IMR-90 (cell line): ENCODE data around the gene PDCD2. TPM values are rescaled to one million over a fixed set of nuclear protein-coding genes. Genes with fewer than 3 reads are reported as not detected.
A peak's percentile ranks its signal among the peaks of the same experiment; 100 is the strongest.

Experiments used
- ATAC-seq: fragments of 200-7000 bp; cut with Tn5 transposase; 2 replicates; pipeline ENCODE4 v1.9.1; 2020; ENCODE audit warnings: low read depth, mild to moderate bottlenecking, moderate library complexity
- BruUV-seq: library from RNA; stranded (reverse); fragments of 400-500 nt; replicated peaks from 2 replicates; lab custom pipeline; 2021; lab: Mats Ljungman, UMichigan
- CTCF ChIA-PET: fragments of 300-600 bp; formaldehyde crosslinking; extraction: SDS; loops from one replicate; lab custom pipeline; 2021; ENCODE audit warnings: antibody characterized with exemption; lab: Yijun Ruan, JAX
- POLR2A ChIA-PET: fragments of 300-600 bp; sonication (Branson Sonifier 250); formaldehyde crosslinking; loops from one replicate; lab custom pipeline; 2022; ENCODE audit warnings: antibody characterized with exemption; ENCODE audit not compliant: unreplicated experiment; lab: Charles Lee
- DNase-seq: peaks from one replicate; pipeline ENCODE4 v3.0.0; 2013
- H2AFZ ChIP-seq: replicated peaks from 2 replicates; pipeline ENCODE3; 2013; ENCODE audit warnings: low read length, mild to moderate bottlenecking; ENCODE audit not compliant: poor library complexity
- H2AK5ac ChIP-seq: 2 replicates; pipeline ENCODE4 v1.6.1; 2013; ENCODE audit warnings: low read depth, low read length, inconsistent platforms
- H2AK9ac ChIP-seq: replicated peaks from 2 replicates; pipeline ENCODE3; 2013; ENCODE audit warnings: mild to moderate bottlenecking, low read depth, low read length, moderate library complexity; ENCODE audit not compliant: poor library complexity
- H2BK120ac ChIP-seq: 2 replicates; pipeline ENCODE4 v1.6.1; 2013; ENCODE audit warnings: low read depth, low read length, inconsistent platforms
- H2BK15ac ChIP-seq: 3 replicates; pipeline ENCODE4 v1.6.1; 2013; ENCODE audit warnings: low read depth, low read length, inconsistent platforms
- H2BK20ac ChIP-seq: 2 replicates; pipeline ENCODE4 v1.6.1; 2013; ENCODE audit warnings: low read depth, mild to moderate bottlenecking, inconsistent platforms, low read length, moderate library complexity
- H2BK5ac ChIP-seq: 2 replicates; pipeline ENCODE4 v1.6.1; 2013; ENCODE audit warnings: mild to moderate bottlenecking, low read depth, low read length, inconsistent platforms; ENCODE audit not compliant: poor library complexity, severe bottlenecking
- H3K14ac ChIP-seq: replicated peaks from 2 replicates; pipeline ENCODE4 v1.6.1; 2013; ENCODE audit warnings: low read depth, low read length, inconsistent platforms
- H3K18ac ChIP-seq: 2 replicates; pipeline ENCODE4 v1.6.1; 2013; ENCODE audit warnings: low read depth, low read length, control low read depth
- H3K23ac ChIP-seq: 2 replicates; pipeline ENCODE4 v1.6.1; 2013; ENCODE audit warnings: low read depth, low read length, inconsistent platforms
- H3K27ac ChIP-seq: 2 replicates; pipeline ENCODE4 v1.5.1; 2013; ENCODE audit warnings: mild to moderate bottlenecking, control low read depth, low read length; ENCODE audit not compliant: insufficient read depth
- H3K27me3 ChIP-seq: 2 replicates; pipeline ENCODE4 v1.6.1; 2013; ENCODE audit warnings: low read length; ENCODE audit not compliant: control insufficient read depth, insufficient read depth
- H3K36me3 ChIP-seq: 2 replicates; pipeline ENCODE4 v1.6.1; 2013; ENCODE audit warnings: low read length, mixed read lengths; ENCODE audit not compliant: control insufficient read depth, insufficient read depth
- H3K4ac ChIP-seq: 2 replicates; pipeline ENCODE4 v1.6.1; 2013; ENCODE audit warnings: low read depth, low read length, inconsistent platforms
- H3K4me1 ChIP-seq: 2 replicates; pipeline ENCODE4 v1.6.1; 2013; ENCODE audit warnings: low read length, mixed read lengths; ENCODE audit not compliant: control insufficient read depth, insufficient read depth
- H3K4me2 ChIP-seq: 2 replicates; pipeline ENCODE4 v1.6.1; 2013; ENCODE audit warnings: low read depth, mild to moderate bottlenecking, control low read depth, low read length, moderate library complexity
- H3K4me3 ChIP-seq: 2 replicates; pipeline ENCODE4 v1.5.1; 2013; ENCODE audit warnings: low read depth, mild to moderate bottlenecking, control low read depth, low read length, moderate library complexity; ENCODE audit not compliant: insufficient read depth
- H3K56ac ChIP-seq: 2 replicates; pipeline ENCODE4 v1.6.1; 2013; ENCODE audit warnings: low read length, inconsistent platforms; ENCODE audit not compliant: insufficient read depth; ENCODE audit errors: extremely low read depth
- H3K79me1 ChIP-seq, 2 experiments: 2 replicates each; pipeline ENCODE4 v1.6.1; 2013; ENCODE audit warnings: low read length in 2 of 2, inconsistent platforms in 1 of 2, low read depth in 1 of 2
- H3K9ac ChIP-seq: 2 replicates; pipeline ENCODE4 v1.6.1; 2013; ENCODE audit warnings: low read depth, low read length, control low read depth
- H3K9me1 ChIP-seq: 2 replicates; pipeline ENCODE4 v1.6.1; 2013; ENCODE audit warnings: low read length, inconsistent platforms; ENCODE audit not compliant: insufficient read depth
- H3K9me3 ChIP-seq: 2 replicates; pipeline ENCODE4 v1.6.1; 2013; ENCODE audit warnings: low read length; ENCODE audit not compliant: control insufficient read depth, insufficient read depth
- H4K20me1 ChIP-seq: 2 replicates; pipeline ENCODE4 v1.6.1; 2013; ENCODE audit warnings: low read length, inconsistent platforms; ENCODE audit not compliant: insufficient read depth
- H4K5ac ChIP-seq: 2 replicates; pipeline ENCODE4 v1.6.1; 2013; ENCODE audit warnings: mild to moderate bottlenecking, low read depth, low read length, control low read depth
- H4K8ac ChIP-seq, 2 experiments: 2 replicates each; pipeline ENCODE4 v1.6.1; 2013; ENCODE audit warnings: low read depth in 2 of 2, low read length in 2 of 2, control low read depth in 1 of 2, inconsistent platforms in 1 of 2
- H4K91ac ChIP-seq: 2 replicates; pipeline ENCODE4 v1.6.1; 2013; ENCODE audit warnings: low read depth, low read length, inconsistent platforms; ENCODE audit not compliant: insufficient read depth
- ELK1 ChIP-seq: fragments of 150-350 bp; IDR thresholded peaks from 2 replicates; pipeline ENCODE4 v1.6.1; 2016; ENCODE audit warnings: low read depth, mild to moderate bottlenecking, low read length, moderate library complexity, borderline replicate concordance
- WGBS, 2 experiments: methylation state at CpG; one replicate each; pipeline versions ENCODE4 v1.1.5 to v1.1.7; 2013; ENCODE audit warnings: missing lambda C conversion rate in 2 of 2; ENCODE audit not compliant: insufficient read length in 1 of 2; ENCODE audit errors: extremely low coverage in 2 of 2; 5-methylcytosine and 5-hydroxymethylcytosine counted together
- dilution Hi-C: fragments of 300-500 bp; cut with HindIII; formaldehyde crosslinking; loops from one replicate; pipeline ENCODE4 v1.14.3; 2018; ENCODE audit warnings: low sequenced_read_pairs; ENCODE audit not compliant: unreplicated experiment
- in situ Hi-C: fragments of 300-500 bp; cut with MboI; formaldehyde crosslinking; loops from 3 replicates; pipeline ENCODE4 v1.14.3; 2019; ENCODE audit warnings: low sequenced_read_pairs, inconsistent platforms, mixed read lengths
- intact Hi-C: fragments of 100-400 bp; cut with micrococcal nuclease; formaldehyde crosslinking; loops from 2 replicates; pipeline ENCODE4 v1.10.0; 2022
- polyA plus RNA-seq, 3 experiments: library from polyadenylated mRNA; depleted of rRNA; stranded (reverse); fragments of >200 nt; gene quantifications; 2 replicates each; pipeline ENCODE4 v1.2.3, GENCODE V29; 2012; ENCODE audit warnings: low replicate concordance in 1 of 3
- total RNA-seq: library from RNA; depleted of rRNA; stranded (reverse); fragments of >200 nt; gene quantifications from 2 replicates; pipeline ENCODE4 v1.2.3, GENCODE V29; 2012

PDCD2 gene
- total and polyA plus RNA-seq, 2 of the 4 experiments (the other 2 are of a cell fraction): 46.1 to 48.8 TPM

DNA sequence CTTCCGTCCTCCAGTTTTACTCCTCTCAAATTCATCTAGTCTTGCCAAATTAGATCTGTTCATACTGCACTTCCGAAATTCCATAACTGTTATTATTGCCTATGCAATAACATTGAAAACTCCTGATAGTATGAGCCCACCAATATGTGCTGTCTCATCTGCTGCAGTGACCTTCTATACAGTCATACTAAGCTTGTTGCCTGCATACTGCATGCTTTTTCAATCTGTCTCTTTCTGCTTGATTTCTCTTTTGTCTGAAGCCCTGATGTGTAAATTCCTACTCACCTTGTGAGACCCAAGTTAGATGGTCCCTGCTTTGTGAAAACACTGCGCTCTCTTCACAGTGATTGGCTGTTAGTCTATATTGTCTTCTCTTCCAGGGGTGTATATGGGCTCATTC is 29.1 kb downstream of the PDCD2 start:
- H3K4me2 ChIP-seq: peak overlapping the region; percentile 95
- H2BK120ac ChIP-seq: no peak overlapping the region
- intact Hi-C loops: no loop called here
- H3K27ac ChIP-seq: no peak overlapping the region
- peak overlapping the region; percentile 93; the same call in 1 of the 2 replicates for H3K9ac ChIP-seq
- no peak overlapping the region for H2AK9ac ChIP-seq
- ChIA-PET CTCF (no interaction called here), POLR2A (no interaction called here)
- H3K79me1 ChIP-seq: peaks cover 4 to 15% of the 10 kb centered on the region in 2 experiments; a peak in 2 of 4 replicates
- DNase-seq (no peak), ATAC-seq (no peak)
- no TSS peak for BruUV-seq
- H3K9me1 ChIP-seq: no peaks in the 10 kb centered on the region
- no peak overlapping the region for H2BK15ac ChIP-seq
- H3K14ac ChIP-seq: no peak overlapping the region
- H2AFZ ChIP-seq: no peak overlapping the region
- 48% methylated on average over 2 of the region's 3 CpGs; no CpG with 5 or more reads in 1 of the 2 experiments for WGBS, 2 experiments
- H3K9me3 ChIP-seq: no peaks in the 10 kb centered on the region
- no peak overlapping the region for H2AK5ac ChIP-seq
- H3K36me3 ChIP-seq: peaks cover 4% of the 10 kb centered on the region
- H3K4me1 ChIP-seq: no peaks in the 10 kb centered on the region; the same call in 1 of the 2 replicates
- H4K91ac ChIP-seq: no peak overlapping the region
- H3K27me3 ChIP-seq: no peaks in the 10 kb centered on the region
- no peak for TF ChIP-seq ELK1
- H3K18ac ChIP-seq: no peak overlapping the region
- H2BK5ac ChIP-seq: no peak overlapping the region
- in situ Hi-C loops: no loop called here
- no peak overlapping the region for H3K56ac ChIP-seq
- H3K4me3 ChIP-seq: peak overlapping the region; percentile 70
- H3K4ac ChIP-seq: no peak overlapping the region
- H4K8ac ChIP-seq: no peak overlapping the region; a peak in 1 of 4 replicates
- no peak overlapping the region for H2BK20ac ChIP-seq
- peaks cover 23% of the 10 kb centered on the region for H4K20me1 ChIP-seq
- H3K23ac ChIP-seq: no peak overlapping the region
- no peak overlapping the region for H4K5ac ChIP-seq
- dilution Hi-C loops: no loop called here
